Measurements from ENCODE around the gene ALG12. TPM values are rescaled to one million over a fixed set of nuclear protein-coding genes. Genes with fewer than 3 reads are reported as not detected.

Gene ALG12
- total and polyA plus RNA-seq, 2 of the 8 experiments (the other 6 are each of a cell fraction or from before 2014, with no cell fraction given) = 13.4 to 22.5 TPM

DNA sequence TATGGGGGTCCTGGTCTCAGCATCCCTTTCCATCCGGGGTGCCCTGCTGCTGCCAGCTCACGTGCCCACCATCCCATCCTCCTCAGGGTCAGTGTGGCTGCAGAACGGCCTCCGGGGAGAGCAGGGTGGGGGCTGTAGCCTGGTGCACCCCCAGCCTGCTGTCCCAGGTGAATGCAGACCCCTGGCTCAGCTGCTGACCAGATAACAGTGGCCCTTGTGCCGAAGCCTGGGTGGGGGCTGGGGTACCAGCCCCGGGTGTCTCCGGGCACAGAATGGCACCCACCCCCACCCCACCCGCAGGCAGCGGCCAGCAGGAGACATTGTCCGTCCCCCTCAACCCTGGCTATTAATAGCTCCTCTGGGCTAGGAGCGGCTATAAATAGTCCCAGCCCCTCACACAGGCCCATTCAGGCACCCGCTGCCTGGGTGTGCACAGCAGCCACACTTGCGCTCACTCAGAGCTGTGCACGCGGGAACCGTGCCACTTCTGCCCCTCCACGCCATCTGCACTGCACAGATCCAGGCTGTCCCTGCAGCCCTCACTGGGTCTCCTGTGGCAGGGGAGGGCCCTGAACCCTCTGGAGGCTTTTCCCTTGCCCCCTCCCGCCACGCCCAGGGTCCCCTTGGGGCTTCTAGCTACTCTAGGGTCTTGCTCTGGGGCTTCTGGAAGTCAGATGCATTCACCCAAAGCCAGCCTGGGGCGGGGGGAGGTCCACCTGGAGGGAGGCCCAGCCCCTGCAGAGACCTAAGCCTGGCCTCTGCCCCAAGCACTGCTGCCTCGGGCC lies 18.9 kb upstream of the ALG12 start:
- FAIRE-seq = no peak
- DNase-seq (ENCODE audit: low read depth in 1 of 2, low spot score in 2 of 2) = no peak
- no peak overlapping the region for H3K4ac ChIP-seq (replicated peaks; ENCODE audit: insufficient read length, low read depth, low read length)
- no peak overlapping the region for H3K27ac ChIP-seq (ENCODE audit: low read depth, low read length)
- H3K4me3 ChIP-seq (ENCODE audit: extremely low read depth in 1 of 4, insufficient read depth in 2 of 4, low read depth in 3 of 4, low read length in 4 of 4) = no peak overlapping the region; a peak in 1 of 8 replicates
- H4K5ac ChIP-seq (ENCODE audit: insufficient read length, low read depth, low read length) = no peak overlapping the region
- peak overlapping the region; percentile 46 for H4K91ac ChIP-seq (replicated peaks; ENCODE audit: insufficient read length, low read length)
- H3K9ac ChIP-seq (replicated peaks in 1 of 4; ENCODE audit: extremely low read depth in 1 of 4, low read depth in 3 of 4, low read length in 3 of 4) = no peak overlapping the region
- H3K4me1 ChIP-seq (replicated peaks in 1 of 4; ENCODE audit: control insufficient read depth in 3 of 4, insufficient read depth in 4 of 4, low read length in 3 of 4) = peaks cover 5 to 21% (median 10%) of the 10 kb centered on the region in 4 experiments
- no peak overlapping the region for H3K14ac ChIP-seq (ENCODE audit: insufficient read length)
- H2AFZ ChIP-seq (ENCODE audit: low read length) = no peak overlapping the region
- H2BK5ac ChIP-seq (ENCODE audit: low read depth, low read length) = no peak overlapping the region
- peak overlapping the region; percentile 38; the same call in 1 of the 2 replicates for H4K8ac ChIP-seq (ENCODE audit: extremely low read depth, insufficient read depth, low read length)
- peak overlapping the region; percentile 72; the same call in 1 of the 2 replicates for H2BK15ac ChIP-seq (ENCODE audit: low read length)
- peaks cover 8% of the 10 kb centered on the region; the same call in 1 of the 2 replicates for H3K23me2 ChIP-seq (ENCODE audit: low read depth, low read length)
- H3K56ac ChIP-seq (replicated peaks; ENCODE audit: insufficient read length, low read depth, low read length) = no peak overlapping the region
- H3K23ac ChIP-seq (ENCODE audit: insufficient read length) = no peak overlapping the region
- H3K18ac ChIP-seq (ENCODE audit: extremely low read depth, low read length) = peak overlapping the region; percentile 48; the same call in 1 of the 2 replicates
- H2AK5ac ChIP-seq (ENCODE audit: low read depth, low read length) = 0 out of 2 replicates have a peak overlapping the region, but pooled peaks have one; percentile 53
- H3K9me3 ChIP-seq (ENCODE audit: insufficient read depth in 2 of 2, low read depth in 1 of 2, low read length in 1 of 2) = no peaks in the 10 kb centered on the region
- WGBS, 2 experiments (ENCODE audit: extremely low coverage in 1 of 2, insufficient coverage in 1 of 2, insufficient read length in 1 of 2, insufficient replicate concordance in 2 of 2, low coverage in 1 of 2, low lambda C conversion rate in 2 of 2, missing lambda C conversion rate in 1 of 2) = 90% methylated on average over 21 of the region's 21 CpGs; no CpG with 5 or more reads in 1 of the 2 experiments
- peaks cover 0 to 3% of the 10 kb centered on the region in 2 experiments for H4K20me1 ChIP-seq (replicated peaks in 1 of 2; ENCODE audit: control insufficient read depth in 1 of 2, insufficient read depth in 2 of 2, low read length in 2 of 2)
- CTCF ChIA-PET (ENCODE audit: partially characterized antibody) = interaction anchor here (0.6 to 1.7 kb wide), 6 partner anchors 30 to 116 kb away, joined by 3 to 5 read pairs (median 3); no protein-coding TSS in a partner anchor
- peak overlapping the region; percentile 46 to 69; a peak in 1 of 4 replicates for H3K4me2 ChIP-seq (ENCODE audit: insufficient read depth in 1 of 2, low read depth in 2 of 2, low read length in 2 of 2)
- POLR2A ChIA-PET (ENCODE audit: partially characterized antibody) = interaction anchor here (0.7 to 2.2 kb wide), 5 partner anchors 9 to 315 kb away, joined by 3 to 8 read pairs (median 3); partner anchors contain the start of gene PIM3
- H2BK120ac ChIP-seq (replicated peaks; ENCODE audit: low read depth, low read length) = no peak overlapping the region
- H2BK12ac ChIP-seq (ENCODE audit: low read depth, low read length) = peak overlapping the region; percentile 75; the same call in 1 of the 2 replicates
- H3K36me3 ChIP-seq (ENCODE audit: control insufficient read depth in 2 of 4, insufficient read depth in 4 of 4, low read length in 3 of 4) = no peaks in the 10 kb centered on the region
- H3K79me1 ChIP-seq (ENCODE audit: low read depth, low read length) = no peaks in the 10 kb centered on the region
- no peaks in the 10 kb centered on the region for H3K79me2 ChIP-seq (ENCODE audit: control insufficient read depth in 1 of 2, insufficient read depth in 2 of 2, low read length in 2 of 2)
- H2BK20ac ChIP-seq (ENCODE audit: low read length) = no peak overlapping the region; the same call in 1 of the 2 replicates
- no peaks in the 10 kb centered on the region; a peak in 1 of 7 replicates for H3K27me3 ChIP-seq (replicated peaks in 1 of 4; ENCODE audit: control insufficient read depth in 3 of 4, extremely low read depth in 1 of 4, insufficient read depth in 3 of 4, low read length in 3 of 4)
- no peak for TF ChIP-seq SIRT6 (IDR thresholded peaks at IDR 0.05; ENCODE audit: low read length)
- no peak for TF ChIP-seq SUZ12 (IDR thresholded peaks at IDR 0.05; ENCODE audit: low read length)
- no peak for TF ChIP-seq TAF7 (optimal IDR thresholded peaks at IDR 0.05; ENCODE audit: borderline replicate concordance, low read depth, low read length)
- no peak for TF ChIP-seq TAF1 (IDR thresholded peaks at IDR 0.05; ENCODE audit: low read depth, low read length)
- TF ChIP-seq, protein P1, sequence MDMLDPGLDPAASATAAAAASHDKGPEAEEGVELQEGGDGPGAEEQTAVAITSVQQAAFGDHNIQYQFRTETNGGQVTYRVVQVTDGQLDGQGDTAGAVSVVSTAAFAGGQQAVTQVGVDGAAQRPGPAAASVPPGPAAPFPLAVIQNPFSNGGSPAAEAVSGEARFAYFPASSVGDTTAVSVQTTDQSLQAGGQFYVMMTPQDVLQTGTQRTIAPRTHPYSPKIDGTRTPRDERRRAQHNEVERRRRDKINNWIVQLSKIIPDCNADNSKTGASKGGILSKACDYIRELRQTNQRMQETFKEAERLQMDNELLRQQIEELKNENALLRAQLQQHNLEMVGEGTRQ (IDR thresholded peaks at IDR 0.05; ENCODE audit: low read length) = no peak
- TF ChIP-seq, protein P2, sequence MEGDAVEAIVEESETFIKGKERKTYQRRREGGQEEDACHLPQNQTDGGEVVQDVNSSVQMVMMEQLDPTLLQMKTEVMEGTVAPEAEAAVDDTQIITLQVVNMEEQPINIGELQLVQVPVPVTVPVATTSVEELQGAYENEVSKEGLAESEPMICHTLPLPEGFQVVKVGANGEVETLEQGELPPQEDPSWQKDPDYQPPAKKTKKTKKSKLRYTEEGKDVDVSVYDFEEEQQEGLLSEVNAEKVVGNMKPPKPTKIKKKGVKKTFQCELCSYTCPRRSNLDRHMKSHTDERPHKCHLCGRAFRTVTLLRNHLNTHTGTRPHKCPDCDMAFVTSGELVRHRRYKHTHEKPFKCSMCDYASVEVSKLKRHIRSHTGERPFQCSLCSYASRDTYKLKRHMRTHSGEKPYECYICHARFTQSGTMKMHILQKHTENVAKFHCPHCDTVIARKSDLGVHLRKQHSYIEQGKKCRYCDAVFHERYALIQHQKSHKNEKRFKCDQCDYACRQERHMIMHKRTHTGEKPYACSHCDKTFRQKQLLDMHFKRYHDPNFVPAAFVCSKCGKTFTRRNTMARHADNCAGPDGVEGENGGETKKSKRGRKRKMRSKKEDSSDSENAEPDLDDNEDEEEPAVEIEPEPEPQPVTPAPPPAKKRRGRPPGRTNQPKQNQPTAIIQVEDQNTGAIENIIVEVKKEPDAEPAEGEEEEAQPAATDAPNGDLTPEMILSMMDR (IDR thresholded peaks at IDR 0.05; ENCODE audit: control extremely low read depth in 1 of 3, insufficient read depth in 1 of 3, low read depth in 1 of 3, low read length in 3 of 3) = no peak
- TF ChIP-seq RBBP5 (IDR thresholded peaks at IDR 0.05; ENCODE audit: borderline replicate concordance, low read depth, low read length) = no peak

Measured in H1 (cell line).